HepG2 (cell line): ENCODE data around the gene OSBP. TPM values are rescaled to one million over a fixed set of nuclear protein-coding genes. Genes with fewer than 3 reads are reported as not detected.

Experiments used
- ATAC-seq: fragments of 200-7000 bp; cut with Tn5 transposase; 3 replicates; pipeline ENCODE4 v1.9.1; 2020; ENCODE audit warnings: mild to moderate bottlenecking, moderate library complexity
- BruUV-seq: library from RNA; stranded (reverse); fragments of 400-500 nt; replicated peaks from 2 replicates; lab custom pipeline; 2021; lab: Mats Ljungman, UMichigan
- CTCF ChIA-PET: fragments of 300-600 bp; formaldehyde crosslinking; extraction: SDS; loops from one replicate; lab custom pipeline; 2021; ENCODE audit warnings: low total read pairs, inconsistent platforms, low intra/inter-chr PET ratio; lab: Yijun Ruan, JAX
- POLR2A ChIA-PET: fragments of 350-600 bp; sonication (Branson Sonifier 250); formaldehyde crosslinking; loops from one replicate; lab custom pipeline; 2020; ENCODE audit warnings: antibody characterized with exemption, inconsistent platforms; lab: Yijun Ruan, JAX
- DNase-seq: peaks from one replicate; pipeline ENCODE4 v3.0.0-alpha.2; 2015; ENCODE audit warnings: low spot score
- FAIRE-seq: peaks from 3 replicates; lab custom pipeline; 2011; peaks lifted over from hg19 to GRCh38; lab: Jason Lieb, UNC
- H2AFZ ChIP-seq: one replicate; pipeline ENCODE4 v1.6.1; 2011; ENCODE audit warnings: low read length, inconsistent platforms
- H3K27ac ChIP-seq: fragments of 300-600 bp; 3 replicates; pipeline ENCODE4 v1.8.0; 2011; ENCODE audit warnings: mixed run types, mild to moderate bottlenecking, mixed read lengths, low read length, inconsistent platforms; ENCODE audit not compliant: insufficient read depth; ENCODE audit errors: extremely low read length
- H3K27me3 ChIP-seq, 2 experiments: fragments of 200-600 bp in 1 of 2; 2 replicates in 1 of 2; 3 replicates in 1 of 2; pipeline versions ENCODE4 v1.6.0 to v1.8.0; 2011; ENCODE audit warnings: low read length in 2 of 2, mild to moderate bottlenecking in 2 of 2, moderate library complexity in 2 of 2, inconsistent platforms in 1 of 2; ENCODE audit not compliant: insufficient read depth in 2 of 2, control insufficient read depth in 1 of 2
- H3K36me3 ChIP-seq, 2 experiments: fragments of 200-600 bp in 1 of 2; replicated peaks in 1 of 2; 2 replicates in 1 of 2; 3 replicates in 1 of 2; pipeline versions ENCODE4 v1.5.1 to v1.8.0; 2011; ENCODE audit warnings: low read length in 2 of 2, inconsistent platforms in 1 of 2; ENCODE audit not compliant: insufficient read depth in 2 of 2, control insufficient read depth in 1 of 2
- H3K4me1 ChIP-seq: 2 replicates; pipeline ENCODE4 v1.5.1; 2012; ENCODE audit warnings: low read length, inconsistent platforms; ENCODE audit not compliant: insufficient read depth
- H3K4me2 ChIP-seq: 2 replicates; pipeline ENCODE4 v1.6.0; 2011; ENCODE audit warnings: low read depth, low read length, inconsistent platforms
- H3K4me3 ChIP-seq, 3 experiments: fragments of 200-600 bp in 1 of 3; sonication (generic), shearing (Covaris generic) in 1 of 3; replicated peaks in 1 of 3; 2 replicates each; pipeline ENCODE4 v1.5.1; 2011 to 2016; ENCODE audit warnings: low read length in 3 of 3, inconsistent platforms in 2 of 3, low read depth in 2 of 3, mild to moderate bottlenecking in 2 of 3, control low read depth in 1 of 3, mixed read lengths in 1 of 3; ENCODE audit not compliant: insufficient read depth in 1 of 3
- H3K79me2 ChIP-seq: one replicate; pipeline ENCODE4 v1.6.1; 2011; ENCODE audit warnings: low read length, inconsistent platforms; ENCODE audit not compliant: insufficient read depth
- H3K9ac ChIP-seq: 2 replicates; pipeline ENCODE4 v1.6.0; 2011; ENCODE audit warnings: mild to moderate bottlenecking, low read depth, low read length, inconsistent platforms; ENCODE audit not compliant: insufficient read depth
- H3K9me3 ChIP-seq: 2 replicates; pipeline ENCODE4 v1.5.1; 2012; ENCODE audit warnings: mild to moderate bottlenecking, low read length
- H4K20me1 ChIP-seq: 2 replicates; pipeline ENCODE4 v1.6.0; 2011; ENCODE audit warnings: inconsistent platforms, mild to moderate bottlenecking, low read length, moderate library complexity; ENCODE audit not compliant: insufficient read depth
- ELF3 ChIP-seq: IDR thresholded peaks from 2 replicates; pipeline ENCODE4 v1.6.1; 2016; ENCODE audit warnings: missing genetic modification reagents, missing compliant biosample characterization
- EP300 ChIP-seq, 3 experiments: sonication (generic) in 1 of 3; formaldehyde crosslinking in 1 of 3; IDR thresholded peaks; 2 replicates each; pipeline versions ENCODE4 v1.5.1 to v1.6.1; 2011 to 2020; ENCODE audit warnings: low read depth in 2 of 3, low read length in 2 of 3, borderline replicate concordance in 1 of 3, improper control_type of control experiment in 1 of 3, mild to moderate bottlenecking in 1 of 3, missing genetic modification reagents in 1 of 3, moderate library complexity in 1 of 3
- ETV5 ChIP-seq: IDR thresholded peaks from 2 replicates; pipeline ENCODE4 v1.6.1; 2018; ENCODE audit warnings: missing biosample characterization, missing genetic modification reagents, inconsistent platforms, borderline replicate concordance
- GATAD2A ChIP-seq: IDR thresholded peaks from 2 replicates; pipeline ENCODE4 v1.6.1; 2016
- GTF3A ChIP-seq: sonication (generic); formaldehyde crosslinking; conservative IDR thresholded peaks from 2 replicates; pipeline ENCODE4 v1.4.0; 2020; ENCODE audit warnings: mild to moderate bottlenecking, missing genetic modification reagents
- KDM3A ChIP-seq: IDR thresholded peaks from 2 replicates; pipeline ENCODE4 v1.6.1; 2018; ENCODE audit warnings: low read depth, missing compliant biosample characterization
- KLF6 ChIP-seq: IDR thresholded peaks from 2 replicates; pipeline ENCODE4 v1.8.0; 2016; ENCODE audit warnings: missing biosample characterization, missing genetic modification reagents
- PRMT3 ChIP-seq: sonication (generic); formaldehyde crosslinking; IDR thresholded peaks from 2 replicates; pipeline ENCODE4 v1.8.1; 2022; ENCODE audit warnings: low read depth, mild to moderate bottlenecking, moderate library complexity, missing genetic modification reagents, borderline replicate concordance
- RARA ChIP-seq: IDR thresholded peaks from 2 replicates; pipeline ENCODE4 v1.6.1; 2016; ENCODE audit warnings: missing genetic modification reagents, missing compliant biosample characterization
- SP5 ChIP-seq: IDR thresholded peaks from 2 replicates; pipeline ENCODE4 v1.6.1; 2016; ENCODE audit warnings: low read depth, borderline replicate concordance
- XBP1 ChIP-seq: sonication (generic); formaldehyde crosslinking; IDR thresholded peaks from 2 replicates; pipeline ENCODE4 v1.5.0; 2020; ENCODE audit warnings: missing genetic modification reagents
- ZBTB38 ChIP-seq: sonication (generic); formaldehyde crosslinking; IDR thresholded peaks from 2 replicates; pipeline ENCODE4 v1.5.1; 2020; ENCODE audit warnings: mild to moderate bottlenecking, missing genetic modification reagents
- ZMYM2 ChIP-seq: sonication (generic); formaldehyde crosslinking; IDR thresholded peaks from 2 replicates; pipeline ENCODE4 v1.8.0; 2022; ENCODE audit warnings: mild to moderate bottlenecking, missing genetic modification reagents
- ZNF205 ChIP-seq: IDR thresholded peaks from 2 replicates; pipeline ENCODE4 v1.6.1; 2018; ENCODE audit warnings: missing biosample characterization, missing genetic modification reagents
- ZNF24 ChIP-seq: fragments of 450-650 bp; IDR thresholded peaks from 2 replicates; pipeline ENCODE4 v1.6.1; 2017; ENCODE audit warnings: antibody characterized with exemption, mild to moderate bottlenecking
- ZNF44 ChIP-seq: sonication (generic); formaldehyde crosslinking; IDR thresholded peaks from 2 replicates; pipeline ENCODE4 v1.5.1; 2020; ENCODE audit warnings: mild to moderate bottlenecking, missing genetic modification reagents
- ZNF607 ChIP-seq: sonication (generic); formaldehyde crosslinking; IDR thresholded peaks from 2 replicates; pipeline ENCODE4 v1.5.1; 2020; ENCODE audit warnings: missing genetic modification reagents, mild to moderate bottlenecking, borderline replicate concordance
- ZNF879 ChIP-seq: sonication (generic); formaldehyde crosslinking; IDR thresholded peaks from 2 replicates; pipeline ENCODE4 v1.8.1; 2023; ENCODE audit warnings: missing genetic modification reagents
- WGBS: methylation state at CpG from one replicate; pipeline ENCODE4 v1.1.6; 2017; ENCODE audit warnings: low lambda C conversion rate; 5-methylcytosine and 5-hydroxymethylcytosine counted together
- in situ Hi-C: cut with HindIII; loops from 2 replicates; pipeline ENCODE4 v1.10.0; 2017; ENCODE audit warnings: low pct_unique_long_range_greater_than_20kb; ENCODE audit not compliant: extremely low pct_ligation_motif_present
- intact Hi-C: fragments of 100-400 bp; cut with micrococcal nuclease; formaldehyde crosslinking; loops from one replicate; pipeline ENCODE4 v1.10.0; 2022; ENCODE audit not compliant: unreplicated experiment
- polyA plus RNA-seq, 8 experiments: library from polyadenylated mRNA; depleted of rRNA in 3 of 8; stranded (reverse) in 7 of 8; unstranded in 1 of 8; fragments of >200 nt; fragmentation: Illumina TruSeq in 4 of 8; extraction: Trizol in 4 of 8; gene quantifications; 2 replicates each; pipeline versions ENCODE4 v1.2.1 to v1.2.3, GENCODE V29; 2011 to 2016; ENCODE audit warnings: low read depth in 4 of 8, missing spikeins in 1 of 8, mixed read lengths in 1 of 8; ENCODE audit not compliant: insufficient read depth in 1 of 8
- total RNA-seq, 5 experiments: library from RNA; depleted of rRNA; stranded (reverse); fragments of >200 nt; fragmentation: Illumina TruSeq; extraction: Trizol; gene quantifications; 2 replicates each; pipeline ENCODE4 v1.2.3, GENCODE V29; 2016; ENCODE audit warnings: low read depth in 1 of 5
- TF ChIP-seq, protein P1 (sequence below): sonication (generic); formaldehyde crosslinking; IDR thresholded peaks from 2 replicates; pipeline ENCODE4 v1.4.0; 2020; ENCODE audit warnings: missing genetic modification reagents, mild to moderate bottlenecking, borderline replicate concordance

The OSBP gene
- total and polyA plus RNA-seq, 2 of the 13 experiments (the other 11 are each of a cell fraction or from before 2014, with no cell fraction given): 12.1 to 13.5 TPM

DNA sequence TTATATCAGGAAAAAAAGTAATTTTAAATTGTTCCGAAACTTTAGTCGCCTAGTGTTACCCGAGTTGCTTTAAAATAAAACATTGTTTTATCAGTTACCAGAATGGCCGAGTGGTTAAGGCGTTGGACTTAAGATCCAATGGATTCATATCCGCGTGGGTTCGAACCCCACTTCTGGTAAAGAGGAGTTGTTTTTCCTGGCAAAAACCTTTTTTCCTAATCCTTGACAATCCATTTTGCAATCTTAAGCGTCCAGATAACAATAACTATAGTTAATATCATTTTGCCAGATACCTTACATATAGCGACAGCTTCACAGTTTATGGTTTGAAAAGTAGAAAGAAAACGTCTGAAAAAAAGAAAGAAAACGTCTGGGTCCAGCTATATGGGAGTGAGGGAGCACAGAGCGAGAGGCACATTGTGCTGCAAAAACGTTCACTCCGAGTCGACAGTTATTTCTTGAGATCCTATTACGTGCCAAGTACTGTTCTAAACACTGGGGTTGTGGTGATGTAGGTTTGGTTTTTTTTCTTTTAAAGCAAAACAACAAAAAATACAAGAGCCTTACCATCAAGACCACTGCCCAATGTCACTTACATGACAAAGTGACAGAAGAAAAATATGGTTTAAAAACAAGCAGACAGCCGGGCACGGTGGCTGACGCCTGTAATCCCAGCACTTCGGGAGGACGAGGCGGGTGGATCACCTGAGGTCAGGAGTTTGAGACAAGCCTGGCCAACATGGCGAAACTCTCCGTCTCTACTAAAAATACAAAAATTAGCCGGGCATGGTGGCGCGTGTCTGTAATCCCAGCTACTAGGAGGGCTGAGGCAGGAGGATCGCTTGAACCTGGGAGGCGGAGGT is 63.7 kb downstream of the OSBP start (continued):
- TF ChIP-seq RARA: no peak
- TF ChIP-seq, protein P1, sequence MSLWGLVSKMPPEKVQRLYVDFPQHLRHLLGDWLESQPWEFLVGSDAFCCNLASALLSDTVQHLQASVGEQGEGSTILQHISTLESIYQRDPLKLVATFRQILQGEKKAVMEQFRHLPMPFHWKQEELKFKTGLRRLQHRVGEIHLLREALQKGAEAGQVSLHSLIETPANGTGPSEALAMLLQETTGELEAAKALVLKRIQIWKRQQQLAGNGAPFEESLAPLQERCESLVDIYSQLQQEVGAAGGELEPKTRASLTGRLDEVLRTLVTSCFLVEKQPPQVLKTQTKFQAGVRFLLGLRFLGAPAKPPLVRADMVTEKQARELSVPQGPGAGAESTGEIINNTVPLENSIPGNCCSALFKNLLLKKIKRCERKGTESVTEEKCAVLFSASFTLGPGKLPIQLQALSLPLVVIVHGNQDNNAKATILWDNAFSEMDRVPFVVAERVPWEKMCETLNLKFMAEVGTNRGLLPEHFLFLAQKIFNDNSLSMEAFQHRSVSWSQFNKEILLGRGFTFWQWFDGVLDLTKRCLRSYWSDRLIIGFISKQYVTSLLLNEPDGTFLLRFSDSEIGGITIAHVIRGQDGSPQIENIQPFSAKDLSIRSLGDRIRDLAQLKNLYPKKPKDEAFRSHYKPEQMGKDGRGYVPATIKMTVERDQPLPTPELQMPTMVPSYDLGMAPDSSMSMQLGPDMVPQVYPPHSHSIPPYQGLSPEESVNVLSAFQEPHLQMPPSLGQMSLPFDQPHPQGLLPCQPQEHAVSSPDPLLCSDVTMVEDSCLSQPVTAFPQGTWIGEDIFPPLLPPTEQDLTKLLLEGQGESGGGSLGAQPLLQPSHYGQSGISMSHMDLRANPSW (CRISPR knock-in tag): no peak
- TF ChIP-seq ELF3 (CRISPR knock-in tag): no peak
- peak; percentile 47 for TF ChIP-seq ZBTB38 (CRISPR knock-in tag)
- peak; percentile 95 for TF ChIP-seq ZNF24

DNA sequence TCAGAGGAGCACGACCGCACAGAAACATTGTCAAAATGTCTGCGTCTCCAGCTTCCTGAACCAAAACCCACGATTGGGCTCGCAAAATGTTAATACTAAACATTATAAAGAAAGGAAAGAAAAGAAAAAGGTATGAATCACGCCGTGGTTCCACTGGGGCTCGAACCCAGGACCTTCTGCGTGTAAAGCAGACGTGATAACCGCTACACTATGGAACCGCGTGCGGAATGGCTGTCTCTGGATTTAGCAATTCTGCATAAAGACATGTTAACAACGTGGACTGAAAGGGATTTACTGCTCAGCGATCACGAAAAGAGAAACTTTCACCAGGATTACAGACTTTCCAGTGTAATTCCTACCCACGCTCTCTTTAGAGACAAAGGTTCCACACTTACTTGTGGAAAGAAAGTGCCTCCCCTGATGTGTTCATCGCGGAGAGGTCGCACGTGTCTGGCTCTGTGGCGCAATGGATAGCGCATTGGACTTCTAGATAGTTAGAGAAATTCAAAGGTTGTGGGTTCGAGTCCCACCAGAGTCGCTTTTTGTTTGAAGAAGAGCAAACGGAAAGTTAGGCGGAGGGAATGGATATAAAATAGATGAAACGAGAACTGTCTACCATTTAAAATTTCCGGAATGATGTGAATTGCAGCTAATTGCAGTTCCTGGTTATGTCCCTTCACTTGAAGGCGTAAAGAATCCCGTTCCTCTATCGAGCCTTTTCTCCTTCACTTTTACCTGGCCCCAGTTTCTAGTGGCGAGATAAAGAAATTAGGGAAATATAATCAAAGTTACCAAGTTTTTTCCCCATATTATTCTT is 64.5 kb downstream of the OSBP start:
- H3K79me2 ChIP-seq: no peaks in the 10 kb centered on the region
- BruUV-seq: no TSS peak
- H4K20me1 ChIP-seq: no peaks in the 10 kb centered on the region
- peak overlapping the region; percentile 62 to 72 (median 72) for H3K4me3 ChIP-seq
- FAIRE-seq: no peak
- in situ Hi-C loops: no loop called here
- ATAC-seq: peak; percentile 39
- H3K9me3 ChIP-seq: no peaks in the 10 kb centered on the region
- CTCF ChIA-PET: no interaction called here
- no peaks in the 10 kb centered on the region; a peak in 2 of 5 replicates for H3K27me3 ChIP-seq
- POLR2A ChIA-PET: interaction anchor here (0.7 to 2.8 kb wide), 5 partner anchors 9 to 1799 kb away, joined by 4 to 15 read pairs (median 8); partner anchors contain the start of genes BTBD18, OSBP and PATL1
- peak overlapping the region; percentile 79 for H3K27ac ChIP-seq
- H3K4me1 ChIP-seq: peaks cover 29% of the 10 kb centered on the region
- peak overlapping the region; percentile 34 for H2AFZ ChIP-seq
- H3K4me2 ChIP-seq: peak overlapping the region; percentile 84
- intact Hi-C loops: loop anchor here (1.0 to 5.0 kb wide), 7 partner anchors 9 to 251 kb away; partner anchors contain the start of genes OSBP and PATL1
- H3K36me3 ChIP-seq: no peaks in the 10 kb centered on the region
- peak overlapping the region; percentile 64 for H3K9ac ChIP-seq
- WGBS: 6% methylated on average over 33 of the region's 34 CpGs
- peak; percentile 89 for DNase-seq
- TF ChIP-seq ZMYM2 (peak; percentile 77), ZNF205 (CRISPR knock-in tag) (no peak; the same call in 1 of the 2 replicates), GTF3A (peak; percentile 20; the same call in 1 of the 2 replicates), KLF6 (CRISPR knock-in tag) (0 out of 2 replicates have a peak, but pooled peaks have one; percentile 46), ZNF879 (CRISPR knock-in tag) (0 out of 2 replicates have a peak, but pooled peaks have one; percentile 16), ZNF44 (CRISPR knock-in tag) (no peak), KDM3A (CRISPR knock-in tag) (0 out of 2 replicates have a peak, but pooled peaks have one; percentile 15), GATAD2A (CRISPR knock-in tag) (0 out of 2 replicates have a peak, but pooled peaks have one; percentile 3), ZNF607 (CRISPR knock-in tag) (peak; percentile 8; the same call in 1 of the 2 replicates), EP300 (IDR thresholded peaks at IDR 0.05; ENCODE audit: low read depth in 2 of 2, low read length in 2 of 2) (0 out of 4 replicates have a peak, but pooled peaks of 1 of the 2 experiments have one; percentile 25), EP300 (CRISPR knock-in tag; IDR thresholded peaks at IDR 0.05; ENCODE audit: borderline replicate concordance) (no peak), SP5 (CRISPR knock-in tag) (peak; percentile 25; the same call in 1 of the 2 replicates), XBP1 (CRISPR knock-in tag) (peak; percentile 24; the same call in 1 of the 2 replicates), ETV5 (CRISPR knock-in tag) (0 out of 2 replicates have a peak, but pooled peaks have one; percentile 7), PRMT3 (CRISPR knock-in tag) (no peak)
